HG03103 (cell line): Measurements from ENCODE around the gene TTBK1.
"Not testable (repeated sequence)": the region's sequence is repeated elsewhere in the genome, so short reads cannot be mapped to it uniquely, and the experiment has no call there.

ENCODE experiments used
- ATAC-seq: cut with Tn5 transposase; IDR thresholded peaks from one replicate; pipeline ENCODE4 v1.9.1; 2021; ENCODE audit warnings: low read depth; ENCODE audit not compliant: unreplicated experiment

The TTBK1 gene

GRCh38 chr6:43299338-43300293, 56.3 kb downstream of the TTBK1 start:
- no peak for ATAC-seq

GRCh38 chr6:43301081-43301870, 58.0 kb downstream of the TTBK1 start:
- no peak for ATAC-seq

- no peak for ATAC-seq
Measured at GRCh38 chr6:43302126-43302525, 58.8 kb downstream of the TTBK1 start.

GRCh38 chr6:43303006-43303405, 59.7 kb downstream of the TTBK1 start:
- ATAC-seq: not testable (repeated sequence)

GRCh38 chr6:43303751-43304331, 60.6 kb downstream of the TTBK1 start:
- ATAC-seq: no peak

GRCh38 chr6:43304361-43304760, 61.1 kb downstream of the TTBK1 start:
- ATAC-seq: no peak

- no peak for ATAC-seq
Measured at GRCh38 chr6:43304882-43305281, 61.6 kb downstream of the TTBK1 start.

- ATAC-seq: no peak
Measured at GRCh38 chr6:43306086-43306485, 62.8 kb downstream of the TTBK1 start.

- ATAC-seq: no peak
Measured at GRCh38 chr6:43307451-43308100, 64.3 kb downstream of the TTBK1 start.

GRCh38 chr6:43308101-43308989, 65.1 kb downstream of the TTBK1 start, which contains the start of gene CRIP3:
Gene CRIP3, minus strand, starts transcription at chr6:43308826. Its CDS starts 34 bp downstream, at chr6:43308792.
- peak; percentile 46 for ATAC-seq

GRCh38 chr6:43308990-43309477, 65.8 kb downstream of the TTBK1 start:
- no peak for ATAC-seq

- no peak for ATAC-seq
Measured at GRCh38 chr6:43310134-43310533, 66.9 kb downstream of the TTBK1 start.

GRCh38 chr6:43310624-43311023, 67.3 kb downstream of the TTBK1 start:
- ATAC-seq: no peak

GRCh38 chr6:43311666-43312065, 68.4 kb downstream of the TTBK1 start:
- ATAC-seq: no peak

- ATAC-seq: no peak
Measured at GRCh38 chr6:43313813-43314212, 70.5 kb downstream of the TTBK1 start.

GRCh38 chr6:43318011-43318410, 74.7 kb downstream of the TTBK1 start:
- ATAC-seq: no peak

GRCh38 chr6:43325876-43326275, 82.6 kb downstream of the TTBK1 start:
- no peak for ATAC-seq

GRCh38 chr6:43328528-43328927, 85.2 kb downstream of the TTBK1 start:
- ATAC-seq: no peak

- no peak for ATAC-seq
Measured at GRCh38 chr6:43331470-43331869, 88.2 kb downstream of the TTBK1 start.
